Skeletal muscle cell (primary cell): ENCODE measurements around the gene LRIG1.
A peak's percentile ranks its signal among the peaks of the same experiment; 100 is the strongest.

ENCODE experiments used
- DNase-seq: peaks from one replicate; pipeline ENCODE4 v3.0.0-alpha.2; 2010; ENCODE audit warnings: low read depth
- H3K4me3 ChIP-seq: 2 replicates; pipeline ENCODE4 v1.5.1; 2011; ENCODE audit warnings: low read depth, mild to moderate bottlenecking, control low read depth, low read length, moderate library complexity

LRIG1 gene, protein sequence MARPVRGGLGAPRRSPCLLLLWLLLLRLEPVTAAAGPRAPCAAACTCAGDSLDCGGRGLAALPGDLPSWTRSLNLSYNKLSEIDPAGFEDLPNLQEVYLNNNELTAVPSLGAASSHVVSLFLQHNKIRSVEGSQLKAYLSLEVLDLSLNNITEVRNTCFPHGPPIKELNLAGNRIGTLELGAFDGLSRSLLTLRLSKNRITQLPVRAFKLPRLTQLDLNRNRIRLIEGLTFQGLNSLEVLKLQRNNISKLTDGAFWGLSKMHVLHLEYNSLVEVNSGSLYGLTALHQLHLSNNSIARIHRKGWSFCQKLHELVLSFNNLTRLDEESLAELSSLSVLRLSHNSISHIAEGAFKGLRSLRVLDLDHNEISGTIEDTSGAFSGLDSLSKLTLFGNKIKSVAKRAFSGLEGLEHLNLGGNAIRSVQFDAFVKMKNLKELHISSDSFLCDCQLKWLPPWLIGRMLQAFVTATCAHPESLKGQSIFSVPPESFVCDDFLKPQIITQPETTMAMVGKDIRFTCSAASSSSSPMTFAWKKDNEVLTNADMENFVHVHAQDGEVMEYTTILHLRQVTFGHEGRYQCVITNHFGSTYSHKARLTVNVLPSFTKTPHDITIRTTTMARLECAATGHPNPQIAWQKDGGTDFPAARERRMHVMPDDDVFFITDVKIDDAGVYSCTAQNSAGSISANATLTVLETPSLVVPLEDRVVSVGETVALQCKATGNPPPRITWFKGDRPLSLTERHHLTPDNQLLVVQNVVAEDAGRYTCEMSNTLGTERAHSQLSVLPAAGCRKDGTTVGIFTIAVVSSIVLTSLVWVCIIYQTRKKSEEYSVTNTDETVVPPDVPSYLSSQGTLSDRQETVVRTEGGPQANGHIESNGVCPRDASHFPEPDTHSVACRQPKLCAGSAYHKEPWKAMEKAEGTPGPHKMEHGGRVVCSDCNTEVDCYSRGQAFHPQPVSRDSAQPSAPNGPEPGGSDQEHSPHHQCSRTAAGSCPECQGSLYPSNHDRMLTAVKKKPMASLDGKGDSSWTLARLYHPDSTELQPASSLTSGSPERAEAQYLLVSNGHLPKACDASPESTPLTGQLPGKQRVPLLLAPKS

GRCh38 chr3:66500576-66501482 is at the start of gene LRIG1:
Gene LRIG1 (minus strand): TSS chr3:66501022. CDS start chr3:66500407, 615 bp downstream.
- peak; percentile 95 for DNase-seq
- peak within 1 kb of the TSS; percentile 88 for H3K4me3 ChIP-seq

DNA sequence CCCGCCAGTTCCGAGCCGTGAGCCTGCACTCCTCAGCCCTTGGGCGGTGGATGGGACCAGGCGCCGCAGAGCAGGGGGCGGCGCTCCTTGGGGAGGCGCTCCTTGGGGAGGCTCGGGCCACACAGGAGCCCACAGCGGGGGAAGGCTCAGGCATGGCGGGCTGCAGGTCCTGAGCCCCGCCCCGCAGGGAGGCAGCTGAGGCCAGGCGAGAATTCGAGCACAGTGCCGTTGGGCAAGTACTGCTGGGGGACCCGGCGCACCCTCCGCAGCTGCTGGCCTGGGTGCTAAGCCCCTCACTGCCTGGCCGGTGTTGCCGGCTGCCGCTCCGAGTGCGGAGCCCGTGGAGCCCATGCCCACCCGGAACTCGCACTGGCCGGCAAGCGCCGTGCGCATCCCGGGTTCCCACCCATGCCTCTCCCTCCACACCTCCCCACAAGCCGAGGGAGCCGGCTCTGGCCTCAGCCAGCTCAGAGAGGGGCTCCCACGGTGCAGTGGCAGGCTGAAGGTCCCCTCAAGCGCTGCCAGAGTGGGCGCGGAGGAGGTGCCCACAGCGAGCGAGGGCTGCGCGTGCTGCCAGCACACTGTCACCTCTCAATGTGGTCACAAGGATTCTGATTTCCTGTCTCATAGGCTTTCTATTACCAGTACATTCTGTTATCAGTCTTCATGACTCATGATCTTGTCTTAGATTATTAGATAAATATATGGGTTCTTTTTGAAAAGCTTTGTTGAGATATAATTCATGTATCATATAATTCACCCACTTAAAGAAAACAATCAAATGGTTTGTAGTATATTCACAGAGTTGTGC is 44.0 kb upstream of the LRIG1 start:
- H3K4me3 ChIP-seq: no peak overlapping the region
- DNase-seq: no peak

DNA sequence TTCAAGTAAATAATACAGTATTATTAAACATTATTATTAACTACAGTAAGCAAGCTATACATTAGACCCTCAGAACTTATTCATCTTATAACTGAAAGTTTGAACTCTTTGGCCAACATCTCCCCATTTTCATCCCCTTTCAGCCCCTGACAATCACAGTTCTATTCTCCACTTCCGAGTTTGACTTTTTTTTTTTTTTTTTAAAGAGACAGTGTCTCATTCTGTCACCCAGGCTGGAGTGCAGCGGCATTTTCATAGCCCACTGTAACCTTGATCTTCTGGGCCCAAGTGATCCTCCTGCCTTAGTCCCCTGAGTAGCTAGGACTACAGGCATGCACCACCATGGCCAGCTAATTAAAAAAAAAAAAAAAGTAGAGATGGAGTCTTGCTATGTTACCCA is 41.3 kb upstream of the LRIG1 start:
- no peak overlapping the region for H3K4me3 ChIP-seq
- DNase-seq: no peak

DNA sequence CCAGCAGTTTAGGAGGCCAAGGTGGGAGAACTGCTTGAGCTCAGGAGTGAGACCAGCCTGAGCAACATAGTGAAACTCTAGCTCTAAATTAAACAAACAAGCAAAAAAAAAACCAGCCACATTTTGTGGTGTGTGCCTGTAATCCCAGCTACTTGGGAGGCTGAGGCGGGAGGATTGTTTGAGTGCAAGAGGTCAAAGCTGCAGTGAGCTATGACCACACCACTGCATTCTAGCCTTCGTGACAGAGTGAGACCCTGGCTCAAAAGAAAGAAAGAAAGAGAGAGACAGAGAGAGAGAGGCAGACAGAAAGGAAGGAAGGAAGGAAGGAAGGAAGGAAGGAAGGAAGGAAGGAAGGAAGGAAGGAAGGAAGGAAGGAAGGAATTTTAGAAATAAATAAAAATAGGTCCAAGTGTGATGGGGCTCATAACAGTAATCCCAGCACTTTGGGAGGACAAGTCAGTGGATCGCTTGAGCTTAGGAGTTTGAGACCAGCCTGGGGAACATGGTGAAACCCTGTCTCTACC is 38.7 kb upstream of the LRIG1 start:
- no peak for DNase-seq
- no peak overlapping the region for H3K4me3 ChIP-seq

- no peak for DNase-seq
- H3K4me3 ChIP-seq: no peak overlapping the region
Observed at GRCh38 chr3:66538390-66538789, 37.6 kb upstream of the LRIG1 start.

- H3K4me3 ChIP-seq: no peak overlapping the region
- DNase-seq: no peak
Observed at GRCh38 chr3:66537735-66538134, 36.9 kb upstream of the LRIG1 start.

DNA sequence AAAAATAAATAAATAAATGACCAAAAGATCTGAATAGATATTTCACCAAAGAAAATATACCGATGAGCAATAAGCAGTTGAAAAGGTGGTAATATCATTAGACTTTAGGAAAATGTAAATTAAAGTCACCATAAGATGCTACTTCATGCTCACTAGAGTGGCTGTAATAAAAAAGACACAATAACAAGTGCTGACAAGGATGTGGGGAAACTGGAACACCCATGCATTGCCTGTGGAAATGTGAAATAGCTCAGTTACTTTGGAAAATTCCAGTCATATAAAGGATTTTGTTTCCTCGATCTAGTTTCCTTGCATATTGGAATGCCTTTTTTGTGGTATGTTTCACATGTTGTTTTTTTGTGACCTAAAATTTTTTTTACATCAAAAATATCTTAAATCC is 36.0 kb upstream of the LRIG1 start:
- DNase-seq: no peak
- no peak overlapping the region for H3K4me3 ChIP-seq

DNA sequence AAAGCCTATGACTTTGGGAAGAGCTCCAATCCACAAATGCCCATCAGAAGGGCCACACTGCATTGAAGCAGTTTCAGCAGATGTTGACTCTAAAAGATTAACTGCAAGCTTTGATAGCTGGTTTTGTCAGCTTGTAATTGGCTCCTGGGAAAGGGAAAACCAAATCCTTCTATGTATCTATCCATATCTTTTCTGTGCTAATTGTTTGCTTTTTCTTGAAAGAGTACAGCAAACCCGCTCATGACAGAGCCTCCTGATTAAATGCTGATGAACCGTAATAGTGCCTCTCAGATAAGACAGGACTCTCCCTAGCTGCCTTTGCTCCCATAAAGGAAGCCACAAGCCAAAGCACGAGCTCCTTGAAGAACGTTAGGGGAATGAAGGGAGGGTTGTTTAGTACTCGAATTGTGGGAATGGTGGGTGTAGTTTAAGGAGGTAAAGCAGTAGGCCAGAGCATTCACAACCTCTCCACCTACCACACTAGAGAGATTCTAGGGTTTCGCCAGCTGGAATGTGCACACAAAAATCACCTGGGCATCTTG is 33.6 kb upstream of the LRIG1 start:
- no peak overlapping the region for H3K4me3 ChIP-seq
- no peak for DNase-seq

- no peak overlapping the region for H3K4me3 ChIP-seq
- DNase-seq: no peak
Observed at GRCh38 chr3:66532613-66533012, 31.8 kb upstream of the LRIG1 start.

GRCh38 chr3:66532160-66532587 is 31.4 kb upstream of the LRIG1 start:
- DNase-seq: no peak
- no peak overlapping the region for H3K4me3 ChIP-seq

DNA sequence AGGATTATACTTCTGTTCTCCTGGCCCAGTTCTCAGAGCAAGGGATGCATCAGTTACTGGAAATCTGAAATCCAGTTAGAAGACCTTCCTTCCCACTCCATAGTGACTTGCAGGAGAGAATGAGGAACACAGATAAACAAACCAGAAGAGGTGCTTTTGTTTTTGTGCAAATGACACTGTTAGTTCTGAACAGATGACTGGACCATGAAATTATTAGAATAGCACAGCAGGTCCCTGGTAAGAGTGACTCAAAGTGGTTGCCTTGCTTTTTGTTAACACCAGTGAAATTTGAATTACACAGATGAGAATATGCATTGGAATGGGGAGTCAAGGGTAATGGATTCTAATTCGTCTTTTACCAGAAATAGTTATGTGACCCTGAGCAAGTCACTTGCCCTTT is 30.4 kb upstream of the LRIG1 start:
- no peak for DNase-seq
- H3K4me3 ChIP-seq: no peak overlapping the region

DNA sequence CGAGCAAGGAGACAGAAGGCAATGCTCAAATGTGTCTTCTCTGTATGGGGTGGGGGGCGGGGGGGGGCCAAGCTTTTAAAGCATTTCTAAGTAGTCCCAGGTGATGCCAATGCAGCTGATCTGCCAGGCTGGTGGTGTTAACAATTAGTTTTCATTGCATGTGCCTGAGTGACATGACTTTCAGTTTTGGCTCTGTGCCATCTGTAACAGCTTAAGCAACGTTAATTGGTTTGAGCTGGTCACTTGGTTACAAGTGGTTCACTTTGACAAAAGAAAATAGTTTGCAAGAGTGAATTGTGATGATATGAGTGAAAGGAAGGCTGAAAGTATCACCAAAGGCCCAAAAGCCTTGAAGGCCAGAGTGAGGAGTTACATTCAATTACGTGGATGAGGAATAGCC is 26.4 kb upstream of the LRIG1 start:
- no peak overlapping the region for H3K4me3 ChIP-seq
- DNase-seq: no peak

DNA sequence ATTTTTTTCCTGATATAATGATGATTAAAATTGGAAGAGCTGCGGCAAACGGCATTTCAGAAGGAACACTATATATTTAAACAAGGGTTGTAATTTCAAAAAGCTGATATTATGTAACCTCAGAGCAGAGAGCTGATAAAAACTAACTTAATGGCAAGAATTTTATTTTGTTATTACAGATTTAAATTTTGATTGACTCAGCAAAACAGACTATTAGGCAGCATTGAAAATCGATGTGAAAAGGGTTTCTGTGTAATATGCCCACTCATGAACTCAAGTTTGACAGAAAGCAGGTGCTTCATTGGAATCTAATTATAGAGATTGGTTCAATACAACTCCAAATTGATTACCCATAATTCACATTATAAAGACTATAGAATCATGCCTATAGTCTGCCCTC is 24.9 kb upstream of the LRIG1 start:
- H3K4me3 ChIP-seq: no peak overlapping the region
- DNase-seq: no peak

GRCh38 chr3:66520724-66521123 is 19.9 kb upstream of the LRIG1 start:
- no peak overlapping the region for H3K4me3 ChIP-seq
- no peak for DNase-seq

DNA sequence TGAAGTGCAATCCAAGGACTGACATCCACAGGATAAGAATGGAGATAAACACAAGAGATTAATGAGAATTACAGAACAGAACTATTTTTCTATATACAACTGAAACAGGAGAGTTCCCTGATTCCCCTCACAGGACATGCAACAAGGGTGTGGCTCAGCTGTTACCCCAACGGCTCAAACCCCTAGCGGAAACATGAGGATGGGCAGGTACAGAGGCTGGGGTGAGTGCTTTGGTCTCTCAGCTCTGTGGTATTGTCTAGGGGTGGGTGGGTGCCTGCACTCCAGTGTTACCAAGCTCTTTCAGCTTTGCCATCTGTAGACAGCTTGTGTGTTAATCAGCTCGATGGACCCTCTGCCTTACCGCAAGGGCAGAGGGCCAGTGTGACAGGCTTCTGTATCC is 17.8 kb upstream of the LRIG1 start:
- H3K4me3 ChIP-seq: no peak overlapping the region
- DNase-seq: no peak

DNA sequence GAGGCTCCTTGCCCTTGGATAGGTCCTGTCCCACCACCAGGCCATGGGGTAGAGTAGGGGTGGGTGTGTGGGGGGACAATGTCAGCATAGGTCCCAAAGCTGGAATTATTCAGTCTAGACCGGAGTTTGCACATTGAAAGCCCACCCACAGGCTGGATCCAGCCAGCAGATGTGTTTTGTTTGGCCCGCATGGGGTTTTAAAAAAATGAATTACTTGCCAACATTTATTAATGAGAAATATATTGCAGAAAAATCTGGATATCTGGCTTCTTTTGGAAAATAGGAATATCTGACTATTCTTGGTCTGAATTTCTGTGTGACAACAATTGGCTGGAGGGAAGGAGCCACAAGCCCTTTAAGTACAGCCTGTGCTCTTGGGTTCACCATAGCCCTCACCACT is 17.3 kb upstream of the LRIG1 start:
- no peak for DNase-seq
- H3K4me3 ChIP-seq: no peak overlapping the region

- no peak overlapping the region for H3K4me3 ChIP-seq
- DNase-seq: no peak
Observed at GRCh38 chr3:66517241-66517640, 16.4 kb upstream of the LRIG1 start.

DNA sequence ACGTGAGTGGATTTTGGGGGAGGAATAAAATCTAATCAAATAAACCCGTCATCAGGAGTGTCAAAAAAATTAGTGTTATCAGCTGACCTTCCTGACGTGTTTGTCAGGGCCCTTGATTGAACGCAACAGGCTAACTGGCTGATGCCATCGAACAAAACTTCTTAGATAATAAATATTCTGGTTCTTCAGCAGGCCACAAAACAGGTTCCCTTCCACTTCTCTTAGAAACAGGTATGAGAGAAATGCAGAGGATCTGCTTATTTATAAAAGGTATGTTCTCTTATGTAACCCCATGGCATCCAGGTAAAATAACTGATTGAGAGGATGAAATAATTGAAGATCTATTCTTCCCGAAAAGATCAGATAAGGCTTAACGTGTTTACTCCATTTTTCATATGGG is 7.6 kb upstream of the LRIG1 start:
- no peak overlapping the region for H3K4me3 ChIP-seq
- DNase-seq: no peak
